DOHH2 (cell line): ENCODE measurements around the gene SLC25A41.

ENCODE experiments used
- H3F3A ChIP-seq: fragments of 200-600 bp; sonication (generic), shearing (Covaris generic); 2 replicates; pipeline ENCODE4 v1.6.0; 2016; ENCODE audit warnings: antibody characterized with exemption, mild to moderate bottlenecking; ENCODE audit not compliant: control insufficient read depth, insufficient read depth
- H3K27ac ChIP-seq: fragments of 200-600 bp; sonication (generic); 2 replicates; pipeline ENCODE4 v1.5.1; 2014; ENCODE audit warnings: low read depth, mild to moderate bottlenecking, low read length, moderate library complexity
- H3K27me3 ChIP-seq: fragments of 200-600 bp; sonication (generic); 2 replicates; pipeline ENCODE4 v1.6.1; 2014; ENCODE audit warnings: mild to moderate bottlenecking, low read length, mixed read lengths; ENCODE audit not compliant: control insufficient read depth
- H3K36me3 ChIP-seq: fragments of 200-600 bp; sonication (generic); 2 replicates; pipeline ENCODE4 v1.6.1; 2014; ENCODE audit warnings: mild to moderate bottlenecking, low read length, moderate library complexity, mixed read lengths; ENCODE audit not compliant: control insufficient read depth
- H3K4me1 ChIP-seq: fragments of 200-600 bp; sonication (generic); 2 replicates; pipeline ENCODE4 v1.6.1; 2014; ENCODE audit warnings: mild to moderate bottlenecking, low read length, mixed read lengths; ENCODE audit not compliant: control insufficient read depth
- H3K4me2 ChIP-seq: fragments of 200-600 bp; sonication (generic); 2 replicates; pipeline ENCODE4 v1.6.0; 2014; ENCODE audit warnings: mild to moderate bottlenecking, low read length, moderate library complexity
- H3K4me3 ChIP-seq: fragments of 200-600 bp; sonication (generic); 2 replicates; pipeline ENCODE4 v1.5.1; 2014; ENCODE audit warnings: mild to moderate bottlenecking, low read length, mixed read lengths
- H3K79me2 ChIP-seq: fragments of 200-600 bp; sonication (generic); 2 replicates; pipeline ENCODE4 v1.6.1; 2014; ENCODE audit warnings: mild to moderate bottlenecking, low read length, mixed read lengths; ENCODE audit not compliant: control insufficient read depth
- H3K9me2 ChIP-seq: fragments of 200-600 bp; sonication (generic); replicated peaks from 2 replicates; pipeline ENCODE4 v1.6.1; 2014; ENCODE audit warnings: mild to moderate bottlenecking, low read length, mixed read lengths; ENCODE audit not compliant: control insufficient read depth
- H3K9me3 ChIP-seq: fragments of 200-600 bp; sonication (generic); 2 replicates; pipeline ENCODE4 v1.6.1; 2014; ENCODE audit warnings: antibody characterized with exemption, low read length, mixed read lengths; ENCODE audit not compliant: control insufficient read depth, insufficient read depth
- H4K20me1 ChIP-seq: fragments of 200-600 bp; sonication (generic); 2 replicates; pipeline ENCODE4 v1.6.0; 2014; ENCODE audit warnings: low read depth, mild to moderate bottlenecking, antibody characterized with exemption, low read length, moderate library complexity; ENCODE audit not compliant: control insufficient read depth, insufficient read depth
- CTCF ChIP-seq: fragments of 200-600 bp; sonication (generic); IDR thresholded peaks from one replicate; pipeline ENCODE4 v1.5.1; 2014; ENCODE audit warnings: antibody characterized with exemption, mild to moderate bottlenecking, low read depth, low read length; ENCODE audit not compliant: poor library complexity, severe bottlenecking
- EZH2phosphoT487 ChIP-seq: fragments of 200-600 bp; sonication (generic); IDR thresholded peaks from 2 replicates; pipeline ENCODE4 v1.6.1; 2017; ENCODE audit warnings: borderline replicate concordance, mild to moderate bottlenecking, antibody characterized with exemption, low read length, moderate library complexity, mixed read lengths

SLC25A41 gene

GRCh38 chr19:6417713-6418561 is 15.6 kb downstream of the SLC25A41 start:
- H3K79me2 ChIP-seq, result peaks cover 40% of the 10 kb centered on the region
- no peak overlapping the region for H3K27ac ChIP-seq
- H3K9me3 ChIP-seq, result no peaks in the 10 kb centered on the region
- no peaks in the 10 kb centered on the region for H3K27me3 ChIP-seq
- peaks cover 91% of the 10 kb centered on the region for H3K36me3 ChIP-seq
- H3K4me1 ChIP-seq, result peaks cover 8% of the 10 kb centered on the region
- TF ChIP-seq EZH2phosphoT487 (no peak), CTCF (no peak)
- peaks cover 11% of the 10 kb centered on the region for H3F3A ChIP-seq
- no peaks in the 10 kb centered on the region for H3K9me2 ChIP-seq
- H3K4me2 ChIP-seq, result no peak overlapping the region
- peaks cover 26% of the 10 kb centered on the region for H4K20me1 ChIP-seq
- H3K4me3 ChIP-seq, result no peak overlapping the region

GRCh38 chr19:6416658-6417405 is 16.7 kb downstream of the SLC25A41 start:
- peaks cover 15% of the 10 kb centered on the region for H4K20me1 ChIP-seq
- TF ChIP-seq CTCF (no peak), EZH2phosphoT487 (no peak)
- H3K4me3 ChIP-seq, result no peak overlapping the region
- H3K27ac ChIP-seq, result no peak overlapping the region
- no peaks in the 10 kb centered on the region for H3K9me3 ChIP-seq
- H3K9me2 ChIP-seq, result no peaks in the 10 kb centered on the region
- H3K36me3 ChIP-seq, result peaks cover 87% of the 10 kb centered on the region
- peaks cover 11% of the 10 kb centered on the region for H3F3A ChIP-seq
- H3K4me1 ChIP-seq, result no peaks in the 10 kb centered on the region
- H3K4me2 ChIP-seq, result no peak overlapping the region
- H3K27me3 ChIP-seq, result no peaks in the 10 kb centered on the region
- peaks cover 29% of the 10 kb centered on the region for H3K79me2 ChIP-seq

GRCh38 chr19:6415591-6416190 is 17.9 kb downstream of the SLC25A41 start:
- Histone ChIP-seq H3K36me3 (peaks cover 76% of the 10 kb centered on the region), H3K4me2 (no peak overlapping the region), H3K27ac (no peak overlapping the region), H3K9me3 (no peaks in the 10 kb centered on the region), H3K4me1 (no peaks in the 10 kb centered on the region), H4K20me1 (peaks cover 8% of the 10 kb centered on the region), H3F3A (peaks cover 11% of the 10 kb centered on the region), H3K27me3 (no peaks in the 10 kb centered on the region), H3K79me2 (peaks cover 18% of the 10 kb centered on the region), H3K4me3 (no peak overlapping the region), H3K9me2 (no peaks in the 10 kb centered on the region)
- TF ChIP-seq CTCF (no peak), EZH2phosphoT487 (no peak)
